Muscle of leg (tissue), 16 donors: ENCODE data around the gene SPESP1. TPM values are rescaled to one million over a fixed set of nuclear protein-coding genes. Genes with fewer than 3 reads are reported as not detected.

Experiments
- DNase-seq: peaks from one replicate; pipeline ENCODE4 v3.0.0; 2013
- H3K27ac ChIP-seq: one replicate; pipeline ENCODE4 v1.5.1; 2013; ENCODE audit warnings: mild to moderate bottlenecking, low read length, control low read depth
- H3K27me3 ChIP-seq: one replicate; pipeline ENCODE4 v1.6.1; 2013; ENCODE audit warnings: low read length; ENCODE audit not compliant: control insufficient read depth, insufficient read depth
- H3K36me3 ChIP-seq: one replicate; pipeline ENCODE4 v1.6.1; 2013; ENCODE audit warnings: low read length; ENCODE audit not compliant: control insufficient read depth, insufficient read depth
- H3K4me1 ChIP-seq: one replicate; pipeline ENCODE4 v1.6.1; 2013; ENCODE audit warnings: low read length; ENCODE audit not compliant: control insufficient read depth, insufficient read depth
- H3K4me3 ChIP-seq: one replicate; pipeline ENCODE4 v1.5.1; 2013; ENCODE audit warnings: low read length, control low read depth
- H3K9me3 ChIP-seq: replicated peaks from 2 replicates; pipeline ENCODE4 v1.6.1; 2013; ENCODE audit warnings: low read depth, low read length; ENCODE audit not compliant: control insufficient read depth
- WGBS: methylation state at CpG from one replicate; pipeline ENCODE4 v1.1.5; 2013; ENCODE audit warnings: missing lambda C conversion rate; ENCODE audit not compliant: insufficient coverage; 5-methylcytosine and 5-hydroxymethylcytosine counted together
- long read RNA-seq, 11 donors: transcript quantifications; one replicate each; lab custom pipeline, GENCODE V29; 2026
- polyA plus RNA-seq, 8 donors: library from polyadenylated mRNA; unstranded; fragments of 120-200 nt; gene quantifications; one replicate each; pipeline versions ENCODE4 v1.2.1 to v1.2.3, GENCODE V29; 2013; ENCODE audit warnings: inconsistent platforms in 1 of 8, low replicate concordance in 1 of 8; ENCODE audit not compliant: insufficient read length in 8 of 8, insufficient read depth in 1 of 8
- total RNA-seq: library from RNA; stranded (reverse); fragments of 120-200 nt; gene quantifications from one replicate; pipeline ENCODE4 v1.2.4, GENCODE V29; 2013

SPESP1 gene
- total RNA-seq (2.7 TPM), polyA plus RNA-seq (1 to 10 TPM; 1.8 to 7.7 (median 3.9) TPM)
- long read RNA-seq, donor 1 = 0 reads
- long read RNA-seq, donor 2, partial matches to known transcripts = 0 of 1 reads
- long read RNA-seq, donor 2, other reads (novel, unspliced or antisense) = 0 of 1 reads
- long read RNA-seq, donor 3, partial matches to known transcripts = 0 of 1 reads
- long read RNA-seq, donor 3, other reads (novel, unspliced or antisense) = 0 of 1 reads
- long read RNA-seq, donor 4, partial matches to known transcripts = 0 of 2 reads
- long read RNA-seq, donor 4, other reads (novel, unspliced or antisense) = 0 of 2 reads
- long read RNA-seq, donor 5, partial matches to known transcripts = 190 of 317 reads
- long read RNA-seq, donor 5, other reads (novel, unspliced or antisense) = 126 of 317 reads
- long read RNA-seq, donor 6, transcript SPESP1-201 (2 exons, 1,431 nt) = major isoform, 8 of 215 reads
- long read RNA-seq, donor 6, partial matches to known transcripts = 87 of 215 reads
- long read RNA-seq, donor 6, other reads (novel, unspliced or antisense) = 120 of 215 reads
- long read RNA-seq, donor 7, transcript SPESP1-201 (2 exons, 1,431 nt) = major isoform, 5 of 5 reads
- long read RNA-seq, donor 7, partial matches to known transcripts = 0 of 5 reads
- long read RNA-seq, donor 7, other reads (novel, unspliced or antisense) = 0 of 5 reads
- long read RNA-seq, donor 8 = 0 reads
- long read RNA-seq, donor 9, partial matches to known transcripts = 0 of 4 reads
- long read RNA-seq, donor 9, other reads (novel, unspliced or antisense) = 0 of 4 reads
- long read RNA-seq, donor 10, partial matches to known transcripts = 100 of 254 reads
- long read RNA-seq, donor 10, other reads (novel, unspliced or antisense) = 152 of 254 reads
- long read RNA-seq, donor 11, partial matches to known transcripts = 88 of 145 reads
- long read RNA-seq, donor 11, other reads (novel, unspliced or antisense) = 55 of 145 reads

- Histone ChIP-seq H3K36me3 (no peaks in the 10 kb centered on the region), H3K4me1 (no peaks in the 10 kb centered on the region), H3K27ac (no peak within 1 kb of the TSS), H3K9me3 (no peaks in the 10 kb centered on the region), H3K27me3 (no peaks in the 10 kb centered on the region), H3K4me3 (peak within 1 kb of the TSS; percentile 37)
- peak; percentile 69 for DNase-seq
- 68% methylated on average over 62 of the region's 72 CpGs for WGBS
These were observed at the start of gene SPESP1 for GRCh38 chr15:68930268-68931022. Gene SPESP1, plus strand, starts transcription at chr15:68930525. Its CDS starts 129 bp downstream, at chr15:68930654.

GRCh38 chr15:68885070-68885469 lies 45.3 kb upstream of the SPESP1 start:
- no peaks in the 10 kb centered on the region for H3K9me3 ChIP-seq
- H3K36me3 ChIP-seq = no peaks in the 10 kb centered on the region
- no peaks in the 10 kb centered on the region for H3K27me3 ChIP-seq
- DNase-seq = peak; percentile 76
- peaks cover 9% of the 10 kb centered on the region for H3K4me1 ChIP-seq
- H3K4me3 ChIP-seq = no peak overlapping the region
- no CpG with 5 or more reads among the region's 6 CpGs for WGBS
- no peak overlapping the region for H3K27ac ChIP-seq

- Histone ChIP-seq H3K27ac (no peak overlapping the region), H3K4me3 (no peak overlapping the region), H3K27me3 (no peaks in the 10 kb centered on the region), H3K9me3 (no peaks in the 10 kb centered on the region), H3K4me1 (peaks cover 9% of the 10 kb centered on the region), H3K36me3 (no peaks in the 10 kb centered on the region)
- DNase-seq = no peak
- WGBS = no CpG with 5 or more reads among the region's 3 CpGs
These were observed 43.2 kb upstream of the SPESP1 start for GRCh38 chr15:68887120-68887519.

- Histone ChIP-seq H3K4me3 (no peak overlapping the region), H3K27ac (no peak overlapping the region), H3K9me3 (no peaks in the 10 kb centered on the region), H3K4me1 (peaks cover 9% of the 10 kb centered on the region), H3K27me3 (no peaks in the 10 kb centered on the region), H3K36me3 (no peaks in the 10 kb centered on the region)
- WGBS = 92% methylated on average over 1 of the region's 8 CpGs
- no peak for DNase-seq
These were observed 42.5 kb upstream of the SPESP1 start for GRCh38 chr15:68887819-68888218.

- no peak for DNase-seq
- peaks cover 9% of the 10 kb centered on the region for H3K4me1 ChIP-seq
- no peaks in the 10 kb centered on the region for H3K36me3 ChIP-seq
- 37% methylated on average over 7 of the region's 12 CpGs for WGBS
- no peaks in the 10 kb centered on the region for H3K9me3 ChIP-seq
- H3K27ac ChIP-seq = no peak overlapping the region
- no peaks in the 10 kb centered on the region for H3K27me3 ChIP-seq
- H3K4me3 ChIP-seq = no peak overlapping the region
These were observed 41.9 kb upstream of the SPESP1 start for GRCh38 chr15:68888419-68888818.

- no CpG with 5 or more reads among the region's 1 CpG for WGBS
- no peaks in the 10 kb centered on the region for H3K27me3 ChIP-seq
- DNase-seq = no peak
- no peaks in the 10 kb centered on the region for H3K36me3 ChIP-seq
- no peaks in the 10 kb centered on the region for H3K9me3 ChIP-seq
- H3K4me1 ChIP-seq = no peaks in the 10 kb centered on the region
- no peak overlapping the region for H3K4me3 ChIP-seq
- H3K27ac ChIP-seq = no peak overlapping the region
These were observed 36.1 kb upstream of the SPESP1 start for GRCh38 chr15:68894208-68894607.

- no peak for DNase-seq
- H3K9me3 ChIP-seq = no peaks in the 10 kb centered on the region
- no peak overlapping the region for H3K4me3 ChIP-seq
- H3K27ac ChIP-seq = no peak overlapping the region
- no peaks in the 10 kb centered on the region for H3K4me1 ChIP-seq
- no peaks in the 10 kb centered on the region for H3K36me3 ChIP-seq
- H3K27me3 ChIP-seq = no peaks in the 10 kb centered on the region
These were observed 34.1 kb upstream of the SPESP1 start for GRCh38 chr15:68896178-68896577.

GRCh38 chr15:68897016-68897415 lies 33.3 kb upstream of the SPESP1 start:
- Histone ChIP-seq H3K27me3 (no peaks in the 10 kb centered on the region), H3K4me1 (no peaks in the 10 kb centered on the region), H3K27ac (no peak overlapping the region), H3K9me3 (no peaks in the 10 kb centered on the region), H3K36me3 (no peaks in the 10 kb centered on the region), H3K4me3 (no peak overlapping the region)
- DNase-seq = no peak
- no CpG with 5 or more reads among the region's 1 CpG for WGBS

GRCh38 chr15:68900027-68900426 lies 30.3 kb upstream of the SPESP1 start:
- Histone ChIP-seq H3K27ac (no peak overlapping the region), H3K4me3 (no peak overlapping the region), H3K4me1 (no peaks in the 10 kb centered on the region), H3K9me3 (no peaks in the 10 kb centered on the region), H3K27me3 (no peaks in the 10 kb centered on the region), H3K36me3 (no peaks in the 10 kb centered on the region)
- no peak for DNase-seq
- 81% methylated on average over 2 of the region's 3 CpGs for WGBS
